IPS-18a (cell line): Measurements from ENCODE around the gene RASGRP3.

Experiments used
- H3K27ac ChIP-seq: one replicate; pipeline ENCODE4 v1.5.1; 2013; ENCODE audit warnings: low read length
- H3K27me3 ChIP-seq: one replicate; pipeline ENCODE4 v1.6.1; 2013; ENCODE audit warnings: mild to moderate bottlenecking, low read length; ENCODE audit not compliant: control insufficient read depth, insufficient read depth
- H3K36me3 ChIP-seq: one replicate; pipeline ENCODE4 v1.6.1; 2013; ENCODE audit warnings: low read depth, low read length; ENCODE audit not compliant: control insufficient read depth
- H3K4me1 ChIP-seq: one replicate; pipeline ENCODE4 v1.6.1; 2013; ENCODE audit warnings: low read depth, low read length; ENCODE audit not compliant: control insufficient read depth
- H3K4me3 ChIP-seq: one replicate; pipeline ENCODE4 v1.5.1; 2013; ENCODE audit warnings: low read length
- H3K9ac ChIP-seq: one replicate; pipeline ENCODE4 v1.6.1; 2013; ENCODE audit warnings: mild to moderate bottlenecking, low read length, moderate library complexity
- H3K9me3 ChIP-seq: one replicate; pipeline ENCODE4 v1.6.1; 2013; ENCODE audit warnings: low read depth, low read length; ENCODE audit not compliant: control insufficient read depth

The RASGRP3 gene

GRCh38 chr2:33486544-33486943 lies 10.1 kb downstream of the RASGRP3 start:
- H3K36me3 ChIP-seq = no peaks in the 10 kb centered on the region
- peaks cover 3% of the 10 kb centered on the region for H3K9me3 ChIP-seq
- no peaks in the 10 kb centered on the region for H3K4me1 ChIP-seq
- H3K27me3 ChIP-seq = no peaks in the 10 kb centered on the region
- no peak overlapping the region for H3K4me3 ChIP-seq
- no peak overlapping the region for H3K9ac ChIP-seq
- no peak overlapping the region for H3K27ac ChIP-seq

- Histone ChIP-seq H3K36me3 (no peaks in the 10 kb centered on the region), H3K4me1 (no peaks in the 10 kb centered on the region), H3K27ac (no peak overlapping the region), H3K4me3 (no peak overlapping the region), H3K9me3 (peaks cover 3% of the 10 kb centered on the region), H3K9ac (no peak overlapping the region), H3K27me3 (no peaks in the 10 kb centered on the region)
Measured at GRCh38 chr2:33488178-33488690, 11.8 kb downstream of the RASGRP3 start.

- H3K9ac ChIP-seq = no peak overlapping the region
- H3K27ac ChIP-seq = no peak overlapping the region
- no peaks in the 10 kb centered on the region for H3K4me1 ChIP-seq
- peaks cover 3% of the 10 kb centered on the region for H3K9me3 ChIP-seq
- H3K36me3 ChIP-seq = no peaks in the 10 kb centered on the region
- no peaks in the 10 kb centered on the region for H3K27me3 ChIP-seq
- no peak overlapping the region for H3K4me3 ChIP-seq
Measured at GRCh38 chr2:33488715-33489540, 12.5 kb downstream of the RASGRP3 start.

GRCh38 chr2:33489835-33490431 lies 13.5 kb downstream of the RASGRP3 start:
- Histone ChIP-seq H3K27me3 (no peaks in the 10 kb centered on the region), H3K4me3 (no peak overlapping the region), H3K36me3 (no peaks in the 10 kb centered on the region), H3K9ac (no peak overlapping the region), H3K4me1 (no peaks in the 10 kb centered on the region), H3K9me3 (peaks cover 3% of the 10 kb centered on the region), H3K27ac (no peak overlapping the region)

- H3K36me3 ChIP-seq = no peaks in the 10 kb centered on the region
- no peak overlapping the region for H3K9ac ChIP-seq
- H3K27me3 ChIP-seq = no peaks in the 10 kb centered on the region
- H3K4me3 ChIP-seq = no peak overlapping the region
- no peaks in the 10 kb centered on the region for H3K4me1 ChIP-seq
- H3K9me3 ChIP-seq = peaks cover 3% of the 10 kb centered on the region
- H3K27ac ChIP-seq = no peak overlapping the region
Measured at GRCh38 chr2:33491441-33492084, 15.1 kb downstream of the RASGRP3 start.

GRCh38 chr2:33492399-33493134 lies 16.1 kb downstream of the RASGRP3 start:
- Histone ChIP-seq H3K27ac (no peak overlapping the region), H3K4me1 (no peaks in the 10 kb centered on the region)

GRCh38 chr2:33494155-33494779 lies 17.8 kb downstream of the RASGRP3 start:
- H3K4me3 ChIP-seq = no peak overlapping the region
- no peaks in the 10 kb centered on the region for H3K27me3 ChIP-seq
- no peaks in the 10 kb centered on the region for H3K4me1 ChIP-seq
- no peak overlapping the region for H3K27ac ChIP-seq
- no peak overlapping the region for H3K9ac ChIP-seq
- no peaks in the 10 kb centered on the region for H3K36me3 ChIP-seq
- no peaks in the 10 kb centered on the region for H3K9me3 ChIP-seq

More at GRCh38 chr2:33492399-33493134, 16.1 kb downstream of the RASGRP3 start:
- no peaks in the 10 kb centered on the region for H3K36me3 ChIP-seq
- H3K4me3 ChIP-seq = no peak overlapping the region
- no peaks in the 10 kb centered on the region for H3K9me3 ChIP-seq
- H3K27me3 ChIP-seq = no peaks in the 10 kb centered on the region
- no peak overlapping the region for H3K9ac ChIP-seq

GRCh38 chr2:33494877-33495641 lies 18.6 kb downstream of the RASGRP3 start:
- Histone ChIP-seq H3K9ac (no peak overlapping the region), H3K4me1 (no peaks in the 10 kb centered on the region), H3K27me3 (no peaks in the 10 kb centered on the region), H3K36me3 (no peaks in the 10 kb centered on the region), H3K27ac (no peak overlapping the region), H3K9me3 (no peaks in the 10 kb centered on the region), H3K4me3 (no peak overlapping the region)

GRCh38 chr2:33495683-33496082 lies 19.2 kb downstream of the RASGRP3 start:
- H3K27me3 ChIP-seq = no peaks in the 10 kb centered on the region
- H3K9ac ChIP-seq = no peak overlapping the region
- no peaks in the 10 kb centered on the region for H3K36me3 ChIP-seq
- H3K4me3 ChIP-seq = no peak overlapping the region
- no peaks in the 10 kb centered on the region for H3K9me3 ChIP-seq
- H3K4me1 ChIP-seq = no peaks in the 10 kb centered on the region
- no peak overlapping the region for H3K27ac ChIP-seq

- no peaks in the 10 kb centered on the region for H3K4me1 ChIP-seq
- H3K9me3 ChIP-seq = no peaks in the 10 kb centered on the region
- no peak overlapping the region for H3K4me3 ChIP-seq
- no peaks in the 10 kb centered on the region for H3K27me3 ChIP-seq
- H3K27ac ChIP-seq = no peak overlapping the region
- no peak overlapping the region for H3K9ac ChIP-seq
- H3K36me3 ChIP-seq = no peaks in the 10 kb centered on the region
Measured at GRCh38 chr2:33496150-33496549, 19.7 kb downstream of the RASGRP3 start.
